Measurements from ENCODE around the gene TBKBP1.
A peak's percentile ranks its signal among the peaks of the same experiment; 100 is the strongest.

TBKBP1 gene

DNA sequence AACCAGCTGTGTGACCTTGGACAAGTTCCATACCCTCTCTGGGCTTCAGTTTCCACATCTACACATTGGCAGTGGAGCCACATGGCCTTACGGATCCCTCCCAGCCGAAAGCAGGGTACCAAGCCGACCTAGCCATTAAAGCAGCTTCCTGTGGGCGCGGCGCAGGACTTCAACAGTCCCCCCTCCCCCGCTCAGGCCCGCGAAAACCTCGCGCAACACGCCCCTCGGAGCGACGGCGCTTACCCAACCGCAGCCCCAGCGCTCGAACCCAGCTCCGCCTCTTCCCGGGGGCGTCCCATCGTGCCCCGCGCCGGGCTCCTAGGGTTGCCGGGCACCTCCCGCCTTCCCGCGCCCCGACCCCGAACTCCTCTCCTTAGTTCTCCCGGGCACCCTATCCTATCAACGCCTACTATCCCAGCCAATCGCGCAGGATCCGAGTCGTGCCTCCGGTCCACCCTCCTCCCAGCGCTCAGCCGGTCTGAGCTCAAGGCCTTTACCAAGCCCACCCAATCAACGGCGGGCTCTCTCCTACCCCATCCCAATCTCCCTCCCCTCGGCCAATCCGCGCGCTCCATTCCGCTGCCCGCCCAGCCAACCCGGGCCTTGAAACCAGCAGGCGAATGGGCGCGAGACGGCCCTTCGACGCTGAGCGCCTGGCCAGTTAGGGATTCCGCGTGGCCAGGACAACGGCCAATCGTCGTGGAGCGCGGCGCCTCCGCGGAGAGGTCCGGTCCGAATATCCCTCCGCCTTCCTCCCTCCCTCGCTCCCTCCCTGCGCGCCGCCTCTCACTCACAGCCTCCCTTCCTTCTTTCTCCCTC lies 44.6 kb upstream of the TBKBP1 start, which contains the start of gene KPNB1 (continued):
- TF ChIP-seq ZNF660 (tag by site-specific recombination; IDR thresholded peaks at IDR 0.05) (peak; percentile 53), ZNF48 (tag by site-specific recombination; IDR thresholded peaks at IDR 0.05) (no peak), ZSCAN16 (tag by site-specific recombination; IDR thresholded peaks at IDR 0.05) (no peak), ZNF335 (tag by site-specific recombination; conservative IDR thresholded peaks at IDR 0.05) (peak; percentile 53), ZNF354C (tag by site-specific recombination; IDR thresholded peaks at IDR 0.05; ENCODE audit: borderline replicate concordance, low read depth) (no peak)
- TF ChIP-seq, protein P1, sequence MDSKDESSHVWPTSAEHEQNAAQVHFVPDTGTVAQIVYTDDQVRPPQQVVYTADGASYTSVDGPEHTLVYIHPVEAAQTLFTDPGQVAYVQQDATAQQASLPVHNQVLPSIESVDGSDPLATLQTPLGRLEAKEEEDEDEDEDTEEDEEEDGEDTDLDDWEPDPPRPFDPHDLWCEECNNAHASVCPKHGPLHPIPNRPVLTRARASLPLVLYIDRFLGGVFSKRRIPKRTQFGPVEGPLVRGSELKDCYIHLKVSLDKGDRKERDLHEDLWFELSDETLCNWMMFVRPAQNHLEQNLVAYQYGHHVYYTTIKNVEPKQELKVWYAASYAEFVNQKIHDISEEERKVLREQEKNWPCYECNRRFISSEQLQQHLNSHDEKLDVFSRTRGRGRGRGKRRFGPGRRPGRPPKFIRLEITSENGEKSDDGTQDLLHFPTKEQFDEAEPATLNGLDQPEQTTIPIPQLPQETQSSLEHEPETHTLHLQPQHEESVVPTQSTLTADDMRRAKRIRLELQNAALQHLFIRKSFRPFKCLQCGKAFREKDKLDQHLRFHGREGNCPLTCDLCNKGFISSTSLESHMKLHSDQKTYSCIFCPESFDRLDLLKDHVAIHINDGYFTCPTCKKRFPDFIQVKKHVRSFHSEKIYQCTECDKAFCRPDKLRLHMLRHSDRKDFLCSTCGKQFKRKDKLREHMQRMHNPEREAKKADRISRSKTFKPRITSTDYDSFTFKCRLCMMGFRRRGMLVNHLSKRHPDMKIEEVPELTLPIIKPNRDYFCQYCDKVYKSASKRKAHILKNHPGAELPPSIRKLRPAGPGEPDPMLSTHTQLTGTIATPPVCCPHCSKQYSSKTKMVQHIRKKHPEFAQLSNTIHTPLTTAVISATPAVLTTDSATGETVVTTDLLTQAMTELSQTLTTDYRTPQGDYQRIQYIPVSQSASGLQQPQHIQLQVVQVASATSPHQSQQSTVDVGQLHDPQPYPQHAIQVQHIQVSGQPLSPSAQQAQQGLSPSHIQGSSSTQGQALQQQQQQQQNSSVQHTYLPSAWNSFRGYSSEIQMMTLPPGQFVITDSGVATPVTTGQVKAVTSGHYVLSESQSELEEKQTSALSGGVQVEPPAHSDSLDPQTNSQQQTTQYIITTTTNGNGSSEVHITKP (tag by site-specific recombination; IDR thresholded peaks at IDR 0.05), result peak; percentile 58; the same call in 1 of the 2 replicates
- TF ChIP-seq, protein P2, sequence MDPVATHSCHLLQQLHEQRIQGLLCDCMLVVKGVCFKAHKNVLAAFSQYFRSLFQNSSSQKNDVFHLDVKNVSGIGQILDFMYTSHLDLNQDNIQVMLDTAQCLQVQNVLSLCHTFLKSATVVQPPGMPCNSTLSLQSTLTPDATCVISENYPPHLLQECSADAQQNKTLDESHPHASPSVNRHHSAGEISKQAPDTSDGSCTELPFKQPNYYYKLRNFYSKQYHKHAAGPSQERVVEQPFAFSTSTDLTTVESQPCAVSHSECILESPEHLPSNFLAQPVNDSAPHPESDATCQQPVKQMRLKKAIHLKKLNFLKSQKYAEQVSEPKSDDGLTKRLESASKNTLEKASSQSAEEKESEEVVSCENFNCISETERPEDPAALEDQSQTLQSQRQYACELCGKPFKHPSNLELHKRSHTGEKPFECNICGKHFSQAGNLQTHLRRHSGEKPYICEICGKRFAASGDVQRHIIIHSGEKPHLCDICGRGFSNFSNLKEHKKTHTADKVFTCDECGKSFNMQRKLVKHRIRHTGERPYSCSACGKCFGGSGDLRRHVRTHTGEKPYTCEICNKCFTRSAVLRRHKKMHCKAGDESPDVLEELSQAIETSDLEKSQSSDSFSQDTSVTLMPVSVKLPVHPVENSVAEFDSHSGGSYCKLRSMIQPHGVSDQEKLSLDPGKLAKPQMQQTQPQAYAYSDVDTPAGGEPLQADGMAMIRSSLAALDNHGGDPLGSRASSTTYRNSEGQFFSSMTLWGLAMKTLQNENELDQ (tag by site-specific recombination; IDR thresholded peaks at IDR 0.05; ENCODE audit: low read depth), result no peak

DNA sequence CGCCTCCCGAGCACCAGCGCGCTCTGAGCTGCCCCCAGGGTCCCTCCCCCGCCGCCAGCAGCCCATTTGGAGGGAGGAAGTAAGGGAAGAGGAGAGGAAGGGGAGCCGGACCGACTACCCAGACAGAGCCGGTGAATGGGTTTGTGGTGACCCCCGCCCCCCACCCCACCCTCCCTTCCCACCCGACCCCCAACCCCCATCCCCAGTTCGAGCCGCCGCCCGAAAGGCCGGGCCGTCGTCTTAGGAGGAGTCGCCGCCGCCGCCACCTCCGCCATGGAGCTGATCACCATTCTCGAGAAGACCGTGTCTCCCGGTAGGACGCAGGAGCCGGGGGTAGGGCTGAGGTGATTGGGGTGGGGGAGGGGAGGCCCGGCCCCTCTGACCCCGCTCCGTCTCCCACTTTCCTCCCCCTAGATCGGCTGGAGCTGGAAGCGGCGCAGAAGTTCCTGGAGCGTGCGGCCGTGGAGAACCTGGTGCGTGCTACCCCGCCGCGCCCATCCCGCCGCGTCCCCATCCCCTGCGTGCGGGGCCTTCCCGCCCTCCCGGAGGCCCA lies 43.9 kb upstream of the TBKBP1 start:
- peaks cover 12% of the 10 kb centered on the region for H3K4me1 ChIP-seq (ENCODE audit: control insufficient read depth, insufficient read depth, low read length)
- peaks cover 41 to 44% of the 10 kb centered on the region in 2 experiments for H3K36me3 ChIP-seq (ENCODE audit: control insufficient read depth in 2 of 2, insufficient read depth in 1 of 2, low read length in 2 of 2)
- H3K27ac ChIP-seq (ENCODE audit: extremely low read depth, low read depth, low read length), result peak overlapping the region; percentile 95
- ChIA-PET CTCF (interaction anchor here (0.9 to 2.7 kb wide), 6 partner anchors 8 to 48 kb away, joined by 3 to 8 read pairs (median 4); no protein-coding TSS in a partner anchor), POLR2A (interaction anchor here (0.5 to 3.6 kb wide), 42 partner anchors 8 to 461 kb away, joined by 3 to 48 read pairs (median 6); partner anchors contain the start of genes CDC27, CDK5RAP3, EFCAB13 and PNPO)
- no peaks in the 10 kb centered on the region for H3K9me3 ChIP-seq (ENCODE audit: control insufficient read depth, insufficient read depth, low read depth, low read length)
- peak overlapping the region; percentile 70 for H3K4me3 ChIP-seq (ENCODE audit: low read depth, low read length)
- TF ChIP-seq ZNF394 (tag by site-specific recombination; IDR thresholded peaks at IDR 0.05; ENCODE audit: borderline replicate concordance), result 0 out of 2 replicates have a peak, but pooled peaks have one; percentile 51
- TF ChIP-seq ZBTB1 (tag by site-specific recombination; IDR thresholded peaks at IDR 0.05), result peak; percentile 59; the same call in 1 of the 2 replicates
- TF ChIP-seq MZF1 (tag by site-specific recombination; IDR thresholded peaks at IDR 0.05; ENCODE audit: borderline replicate concordance), result 0 out of 2 replicates have a peak, but pooled peaks have one; percentile 4
- TF ChIP-seq ZNF221 (tag by site-specific recombination; IDR thresholded peaks at IDR 0.05; ENCODE audit: borderline replicate concordance), result 0 out of 2 replicates have a peak, but pooled peaks have one; percentile 36
- peak; percentile 97; the same call in 1 of the 2 replicates for TF ChIP-seq ZSCAN30 (tag by site-specific recombination; IDR thresholded peaks at IDR 0.05)
- TF ChIP-seq SP3 (tag by site-specific recombination; IDR thresholded peaks at IDR 0.05), result 0 out of 2 replicates have a peak, but pooled peaks have one; percentile 42
- peak; percentile 73 for TF ChIP-seq IKZF3 (tag by site-specific recombination; IDR thresholded peaks at IDR 0.05)
- TF ChIP-seq ZNF658 (tag by site-specific recombination; IDR thresholded peaks at IDR 0.05), result no peak
- TF ChIP-seq GLIS2 (tag by site-specific recombination; IDR thresholded peaks at IDR 0.05), result no peak; the same call in 1 of the 2 replicates
- no peak for TF ChIP-seq ZNF10 (tag by site-specific recombination; IDR thresholded peaks at IDR 0.05)
- TF ChIP-seq, protein P3, sequence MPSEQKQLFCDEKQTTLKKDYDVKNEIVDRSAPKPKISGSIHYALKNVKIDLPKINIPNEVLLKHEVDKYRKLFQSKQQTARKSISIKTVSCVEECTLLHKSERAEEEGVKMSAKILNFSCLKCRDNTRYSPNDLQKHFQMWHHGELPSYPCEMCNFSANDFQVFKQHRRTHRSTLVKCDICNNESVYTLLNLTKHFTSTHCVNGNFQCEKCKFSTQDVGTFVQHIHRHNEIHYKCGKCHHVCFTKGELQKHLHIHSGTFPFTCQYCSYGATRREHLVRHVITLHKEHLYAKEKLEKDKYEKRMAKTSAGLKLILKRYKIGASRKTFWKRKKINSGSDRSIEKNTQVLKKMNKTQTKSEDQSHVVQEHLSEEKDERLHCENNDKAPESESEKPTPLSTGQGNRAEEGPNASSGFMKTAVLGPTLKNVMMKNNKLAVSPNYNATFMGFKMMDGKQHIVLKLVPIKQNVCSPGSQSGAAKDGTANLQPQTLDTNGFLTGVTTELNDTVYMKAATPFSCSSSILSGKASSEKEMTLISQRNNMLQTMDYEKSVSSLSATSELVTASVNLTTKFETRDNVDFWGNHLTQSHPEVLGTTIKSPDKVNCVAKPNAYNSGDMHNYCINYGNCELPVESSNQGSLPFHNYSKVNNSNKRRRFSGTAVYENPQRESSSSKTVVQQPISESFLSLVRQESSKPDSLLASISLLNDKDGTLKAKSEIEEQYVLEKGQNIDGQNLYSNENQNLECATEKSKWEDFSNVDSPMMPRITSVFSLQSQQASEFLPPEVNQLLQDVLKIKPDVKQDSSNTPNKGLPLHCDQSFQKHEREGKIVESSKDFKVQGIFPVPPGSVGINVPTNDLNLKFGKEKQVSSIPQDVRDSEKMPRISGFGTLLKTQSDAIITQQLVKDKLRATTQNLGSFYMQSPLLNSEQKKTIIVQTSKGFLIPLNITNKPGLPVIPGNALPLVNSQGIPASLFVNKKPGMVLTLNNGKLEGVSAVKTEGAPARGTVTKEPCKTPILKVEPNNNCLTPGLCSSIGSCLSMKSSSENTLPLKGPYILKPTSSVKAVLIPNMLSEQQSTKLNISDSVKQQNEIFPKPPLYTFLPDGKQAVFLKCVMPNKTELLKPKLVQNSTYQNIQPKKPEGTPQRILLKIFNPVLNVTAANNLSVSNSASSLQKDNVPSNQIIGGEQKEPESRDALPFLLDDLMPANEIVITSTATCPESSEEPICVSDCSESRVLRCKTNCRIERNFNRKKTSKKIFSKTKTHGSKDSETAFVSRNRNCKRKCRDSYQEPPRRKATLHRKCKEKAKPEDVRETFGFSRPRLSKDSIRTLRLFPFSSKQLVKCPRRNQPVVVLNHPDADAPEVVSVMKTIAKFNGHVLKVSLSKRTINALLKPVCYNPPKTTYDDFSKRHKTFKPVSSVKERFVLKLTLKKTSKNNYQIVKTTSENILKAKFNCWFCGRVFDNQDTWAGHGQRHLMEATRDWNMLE (tag by site-specific recombination; conservative IDR thresholded peaks at IDR 0.05; ENCODE audit: low read depth), result no peak
- TF ChIP-seq, protein P4, sequence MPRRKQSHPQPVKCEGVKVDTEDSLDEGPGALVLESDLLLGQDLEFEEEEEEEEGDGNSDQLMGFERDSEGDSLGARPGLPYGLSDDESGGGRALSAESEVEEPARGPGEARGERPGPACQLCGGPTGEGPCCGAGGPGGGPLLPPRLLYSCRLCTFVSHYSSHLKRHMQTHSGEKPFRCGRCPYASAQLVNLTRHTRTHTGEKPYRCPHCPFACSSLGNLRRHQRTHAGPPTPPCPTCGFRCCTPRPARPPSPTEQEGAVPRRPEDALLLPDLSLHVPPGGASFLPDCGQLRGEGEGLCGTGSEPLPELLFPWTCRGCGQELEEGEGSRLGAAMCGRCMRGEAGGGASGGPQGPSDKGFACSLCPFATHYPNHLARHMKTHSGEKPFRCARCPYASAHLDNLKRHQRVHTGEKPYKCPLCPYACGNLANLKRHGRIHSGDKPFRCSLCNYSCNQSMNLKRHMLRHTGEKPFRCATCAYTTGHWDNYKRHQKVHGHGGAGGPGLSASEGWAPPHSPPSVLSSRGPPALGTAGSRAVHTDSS (tag by site-specific recombination; IDR thresholded peaks at IDR 0.05), result peak; percentile 74; the same call in 1 of the 2 replicates
- TF ChIP-seq MYNN (tag by site-specific recombination; IDR thresholded peaks at IDR 0.05; ENCODE audit: borderline replicate concordance), result 0 out of 2 replicates have a peak, but pooled peaks have one; percentile 2
- TF ChIP-seq ZFP37 (tag by site-specific recombination; IDR thresholded peaks at IDR 0.05), result no peak
